HG02884 (cell line): Measurements from ENCODE around the gene CPXM2.

ENCODE experiments used
- ATAC-seq: cut with Tn5 transposase; IDR thresholded peaks from one replicate; pipeline ENCODE4 v1.9.1; 2021; ENCODE audit warnings: mild to moderate bottlenecking, moderate library complexity; ENCODE audit not compliant: unreplicated experiment

The CPXM2 gene

GRCh38 chr10:123804716-123805115 lies 86.9 kb downstream of the CPXM2 start:
- no peak for ATAC-seq

GRCh38 chr10:123800821-123801220 lies 90.8 kb downstream of the CPXM2 start:
- ATAC-seq = no peak

GRCh38 chr10:123800289-123800688 lies 91.3 kb downstream of the CPXM2 start:
- ATAC-seq = no peak

- ATAC-seq = no peak
Observed at GRCh38 chr10:123798856-123799255, 92.8 kb downstream of the CPXM2 start.

GRCh38 chr10:123797813-123798212 lies 93.8 kb downstream of the CPXM2 start:
- ATAC-seq = no peak

- no peak for ATAC-seq
Observed at GRCh38 chr10:123796736-123797135, 94.9 kb downstream of the CPXM2 start.

DNA sequence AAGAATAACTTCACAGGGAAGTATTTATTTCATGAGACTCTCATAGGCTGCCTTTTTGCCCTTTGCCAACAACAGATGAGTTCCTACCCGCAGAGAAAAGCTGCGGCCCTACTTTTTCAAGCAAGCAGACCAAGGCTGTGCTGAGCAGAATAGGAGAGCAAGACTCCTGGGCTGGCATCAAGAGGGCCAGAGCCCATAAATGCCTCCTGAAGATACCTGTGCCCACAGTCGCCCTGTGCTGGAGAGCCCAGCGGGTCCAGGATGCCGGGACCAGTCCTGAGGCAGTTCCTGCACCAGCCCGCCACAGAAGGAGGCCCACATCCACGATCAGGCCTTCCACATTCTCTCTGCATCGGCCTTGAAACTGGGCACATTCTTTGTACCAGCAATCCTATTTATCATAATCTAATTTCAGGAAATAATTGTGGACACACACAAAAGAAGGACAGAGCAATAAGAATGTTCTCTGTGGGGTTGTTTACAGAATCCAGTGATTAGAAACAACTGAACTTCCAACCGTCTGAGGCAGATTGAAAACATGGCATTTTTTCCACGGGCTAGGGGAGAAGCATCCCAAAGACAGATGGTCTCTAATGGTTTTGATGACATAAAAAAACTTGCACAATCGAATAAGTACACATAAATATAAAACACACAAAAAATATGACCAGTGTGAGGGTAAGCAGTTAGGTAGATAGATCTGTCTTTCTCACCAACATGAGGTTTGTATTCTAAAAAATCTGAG lies 95.6 kb downstream of the CPXM2 start:
- ATAC-seq = no peak

GRCh38 chr10:123795196-123795780 lies 96.3 kb downstream of the CPXM2 start:
- no peak for ATAC-seq

- no peak for ATAC-seq
Observed at GRCh38 chr10:123792248-123792978, 99.2 kb downstream of the CPXM2 start.

- no peak for ATAC-seq
Observed at GRCh38 chr10:123790132-123790885, 101.3 kb downstream of the CPXM2 start.

DNA sequence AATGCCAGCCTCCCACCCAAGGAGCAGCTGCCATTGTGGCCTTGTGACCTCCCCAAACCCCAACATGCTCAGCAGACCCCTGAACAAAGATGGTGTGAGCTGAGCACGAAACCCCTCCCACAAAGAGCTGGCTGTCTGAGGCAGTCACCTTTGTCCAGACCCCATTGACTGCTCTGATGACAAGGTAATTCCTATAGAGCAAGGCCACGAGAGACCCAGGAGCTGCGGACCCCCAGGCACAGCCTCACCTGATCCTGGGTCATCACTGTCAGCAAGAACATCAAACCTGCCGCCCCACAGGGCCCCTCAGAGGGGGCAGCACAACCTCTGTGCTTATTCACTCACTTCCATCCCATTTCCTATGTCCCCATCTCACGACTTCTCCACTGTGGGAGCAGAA lies 102.6 kb downstream of the CPXM2 start:
- ATAC-seq = no peak

GRCh38 chr10:123787566-123787965 lies 104.0 kb downstream of the CPXM2 start:
- ATAC-seq = no peak

DNA sequence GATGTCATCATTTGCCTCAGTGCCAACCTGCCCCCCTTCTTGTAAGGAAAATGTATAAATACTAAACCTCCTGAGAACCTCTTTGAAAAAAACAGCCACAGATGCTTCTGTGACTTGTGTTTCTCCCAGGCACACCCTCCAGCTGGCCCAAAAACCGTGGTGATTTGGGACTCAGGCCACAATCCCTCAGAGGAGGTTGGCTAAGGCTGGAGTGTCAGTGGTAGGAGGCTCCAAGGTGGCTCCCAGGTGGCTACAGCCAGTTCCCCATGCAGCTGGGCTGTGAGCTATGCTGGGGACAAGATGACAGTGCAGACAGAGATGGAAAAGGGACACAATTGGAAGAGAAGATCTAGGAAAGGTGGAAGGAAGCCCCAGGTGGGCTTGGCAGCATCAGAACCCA lies 104.7 kb downstream of the CPXM2 start:
- ATAC-seq = no peak

DNA sequence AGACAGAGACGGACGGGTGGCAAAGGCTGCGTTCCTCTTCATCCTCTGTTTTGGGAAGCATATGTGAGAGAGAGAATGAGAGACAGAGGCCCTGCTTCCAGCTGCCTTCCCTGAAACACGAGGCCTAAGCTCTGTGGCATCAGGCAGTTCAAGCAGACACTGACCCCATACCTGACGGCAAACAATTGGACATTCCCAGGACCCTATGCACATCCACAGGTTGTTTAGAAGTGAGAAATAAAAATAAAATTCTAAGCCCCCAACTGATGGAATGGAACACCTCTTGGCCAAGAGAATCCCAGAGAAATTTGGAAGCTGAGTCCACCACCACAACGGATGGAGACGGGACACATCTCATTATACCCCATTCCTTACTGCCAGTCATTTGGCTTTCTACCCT lies 105.3 kb downstream of the CPXM2 start:
- no peak for ATAC-seq

GRCh38 chr10:123784646-123785045 lies 107.0 kb downstream of the CPXM2 start:
- ATAC-seq = no peak

DNA sequence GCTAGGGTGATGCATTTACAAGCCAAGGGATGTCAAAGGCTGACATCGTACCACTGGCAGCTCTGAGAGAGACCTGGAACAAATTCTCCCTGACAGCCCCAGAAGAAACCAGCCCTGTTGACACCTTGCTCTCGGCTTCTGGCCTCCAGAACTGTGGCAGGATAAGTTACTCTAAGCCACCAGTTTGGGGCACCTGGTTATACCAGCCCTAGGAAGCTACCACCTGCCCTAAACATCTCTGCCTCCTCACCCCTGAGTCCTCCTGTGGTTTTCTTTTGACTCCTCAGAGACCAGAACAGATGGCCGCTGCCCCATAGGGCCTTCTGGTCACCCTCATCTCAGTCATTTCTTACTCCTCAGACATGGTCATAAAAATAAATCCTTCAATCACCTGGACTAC lies 107.4 kb downstream of the CPXM2 start:
- no peak for ATAC-seq

- no peak for ATAC-seq
Observed at GRCh38 chr10:123783296-123783695, 108.3 kb downstream of the CPXM2 start.

DNA sequence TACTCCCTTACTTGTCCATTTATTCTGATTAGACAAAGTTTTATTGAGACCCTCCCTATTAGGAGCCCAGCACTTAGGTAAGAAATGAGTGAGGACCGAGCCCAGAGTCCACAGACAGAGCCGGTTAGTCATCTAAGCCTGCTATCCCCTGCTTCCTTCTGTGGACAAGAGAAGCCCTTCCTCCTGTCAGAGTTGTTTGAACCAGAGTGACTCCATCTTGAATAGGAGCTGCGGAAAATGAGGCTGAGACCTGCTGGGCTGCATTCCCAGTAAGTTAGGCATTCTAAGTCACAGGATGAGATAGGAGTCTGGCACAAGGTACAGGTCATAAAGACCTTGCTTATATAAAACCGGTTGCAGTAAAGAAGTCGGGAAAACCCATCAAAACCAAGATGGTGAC lies 109.1 kb downstream of the CPXM2 start:
- ATAC-seq = no peak

DNA sequence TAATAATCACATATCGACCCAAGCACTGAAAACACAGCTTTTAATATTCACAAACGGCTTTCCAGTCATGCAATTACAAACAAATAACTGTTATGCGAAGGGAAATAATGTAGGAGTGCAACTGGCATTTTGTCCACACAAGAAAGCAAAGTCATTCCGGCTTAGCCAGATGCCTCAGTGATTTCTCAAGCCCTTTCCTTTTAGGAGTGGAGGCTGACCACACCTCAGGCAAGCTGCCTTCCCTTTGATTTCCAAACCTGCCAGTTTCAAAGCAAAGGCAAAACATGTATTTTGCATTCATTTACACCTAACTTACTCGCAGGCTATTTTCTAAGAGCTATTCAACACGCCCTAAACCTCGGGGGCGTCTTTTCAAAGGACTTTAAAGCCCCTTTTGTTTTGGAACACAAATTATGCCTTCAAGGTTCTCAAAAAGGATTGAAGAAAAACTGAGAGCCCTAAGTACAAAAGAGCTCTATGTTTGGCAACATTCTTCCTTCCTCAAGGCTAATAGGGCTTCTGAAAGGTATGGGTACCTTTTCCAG lies 109.6 kb downstream of the CPXM2 start:
- ATAC-seq = no peak

GRCh38 chr10:123781324-123781900 lies 110.2 kb downstream of the CPXM2 start:
- ATAC-seq = no peak
